G401 (cell line): ENCODE data around the gene MAPRE2. TPM values are rescaled to one million over a fixed set of nuclear protein-coding genes. Genes with fewer than 3 reads are reported as not detected.
"Not testable (repeated sequence)": the region's sequence is repeated elsewhere in the genome, so short reads cannot be mapped to it uniquely, and the experiment has no call there.

Experiments
- DNase-seq: peaks from one replicate; pipeline ENCODE4 v3.0.0-alpha.2; 2015; ENCODE audit warnings: low spot score
- in situ Hi-C: cut with HindIII; loops from 2 replicates; pipeline ENCODE4 v1.10.0; 2016; ENCODE audit warnings: low sequenced_read_pairs, mixed read lengths
- total RNA-seq: library from RNA; depleted of rRNA; stranded (reverse); fragments of >200 nt; shearing (Covaris generic); gene quantifications from 2 replicates; pipeline ENCODE4 v1.2.3, GENCODE V29; 2014

Gene MAPRE2
- total RNA-seq, 1 experiment from 2014 or later = 30.3 TPM

- in situ Hi-C loops = no loop called here
Measured at GRCh38 chr18:35136248-35136647, 95.0 kb downstream of the MAPRE2 start.

GRCh38 chr18:35136885-35137284 is 95.7 kb downstream of the MAPRE2 start:
- in situ Hi-C loops = no loop called here
- DNase-seq = no peak

More at GRCh38 chr18:35136248-35136647, 95.0 kb downstream of the MAPRE2 start:
- no peak for DNase-seq

- in situ Hi-C loops = no loop called here
- DNase-seq = no peak
Measured at GRCh38 chr18:35137632-35138031, 96.4 kb downstream of the MAPRE2 start.

GRCh38 chr18:35138773-35139172 is 97.6 kb downstream of the MAPRE2 start:
- DNase-seq = no peak
- in situ Hi-C loops = no loop called here

- no peak for DNase-seq
- in situ Hi-C loops = no loop called here
Measured at GRCh38 chr18:35139517-35139916, 98.3 kb downstream of the MAPRE2 start.

GRCh38 chr18:35141077-35141476 is 99.9 kb downstream of the MAPRE2 start:
- in situ Hi-C loops = no loop called here
- no peak for DNase-seq

- in situ Hi-C loops = no loop called here
- no peak for DNase-seq
Measured at GRCh38 chr18:35141567-35142274, 100.5 kb downstream of the MAPRE2 start.

- in situ Hi-C loops = no loop called here
- no peak for DNase-seq
Measured at GRCh38 chr18:35142275-35142615, 101.0 kb downstream of the MAPRE2 start.

- in situ Hi-C loops = no loop called here
- peak; percentile 90 for DNase-seq
Measured at GRCh38 chr18:35143622-35144596, 102.7 kb downstream of the MAPRE2 start.

- DNase-seq = no peak
- in situ Hi-C loops = no loop called here
Measured at GRCh38 chr18:35144698-35145097, 103.5 kb downstream of the MAPRE2 start.

- in situ Hi-C loops = not testable (repeated sequence)
Measured at GRCh38 chr18:35150195-35150594, 109.0 kb downstream of the MAPRE2 start.

GRCh38 chr18:35153609-35154272 is 112.5 kb downstream of the MAPRE2 start:
- DNase-seq = no peak
- in situ Hi-C loops = no loop called here

More at GRCh38 chr18:35150195-35150594, 109.0 kb downstream of the MAPRE2 start:
- DNase-seq = not testable (repeated sequence)

GRCh38 chr18:35155398-35156117 is 114.3 kb downstream of the MAPRE2 start:
- no peak for DNase-seq
- in situ Hi-C loops = no loop called here

GRCh38 chr18:35157181-35157580 is 116.0 kb downstream of the MAPRE2 start:
- no peak for DNase-seq
- in situ Hi-C loops = no loop called here

- no peak for DNase-seq
- in situ Hi-C loops = no loop called here
Measured at GRCh38 chr18:35158728-35159450, 117.7 kb downstream of the MAPRE2 start.

- no peak for DNase-seq
- in situ Hi-C loops = no loop called here
Measured at GRCh38 chr18:35159782-35160181, 118.6 kb downstream of the MAPRE2 start.

GRCh38 chr18:35161485-35161884 is 120.3 kb downstream of the MAPRE2 start:
- in situ Hi-C loops = no loop called here
- no peak for DNase-seq

GRCh38 chr18:35161934-35162333 is 120.7 kb downstream of the MAPRE2 start:
- no peak for DNase-seq
- in situ Hi-C loops = no loop called here
